ENCODE measurements around the gene EHD4.

Gene EHD4

DNA sequence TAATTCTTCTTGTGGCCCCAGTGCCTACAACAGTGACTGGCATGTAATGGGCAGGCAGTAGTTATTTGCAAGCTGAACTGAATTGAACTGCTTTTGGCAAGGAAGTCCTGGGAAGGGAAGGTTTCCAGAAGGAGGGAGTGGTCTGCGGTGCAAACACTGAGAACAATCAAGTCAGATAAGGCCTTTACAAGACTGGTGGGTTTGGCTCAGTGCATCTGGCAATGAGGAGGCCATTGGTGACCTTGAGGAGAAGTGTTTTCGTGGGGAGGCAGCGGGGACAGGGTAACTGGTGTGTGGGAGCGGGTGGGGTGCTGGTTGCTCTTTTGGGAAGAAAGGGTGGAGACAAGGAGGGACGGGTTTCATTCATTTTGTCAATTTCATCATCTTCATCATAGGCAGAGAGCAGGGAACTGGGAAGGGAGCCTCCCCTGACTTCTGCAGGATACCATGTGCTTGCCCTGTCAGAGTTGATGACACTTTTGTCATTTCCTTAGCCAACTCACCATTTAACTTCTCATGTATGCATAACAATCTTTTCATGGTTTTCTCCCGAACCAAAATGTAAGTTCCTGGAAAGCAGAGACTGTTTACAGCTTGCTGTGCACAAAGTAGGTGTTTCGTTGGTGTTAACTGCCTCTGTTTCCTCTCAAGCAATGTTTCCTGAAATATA, 8.4 kb upstream of the EHD4 start:
- DNase-seq (ENCODE audit: low read depth), result no peak

GRCh38 chr15:41979493-41980266, 7.3 kb upstream of the EHD4 start:
- no peak for DNase-seq (ENCODE audit: low read depth)

DNA sequence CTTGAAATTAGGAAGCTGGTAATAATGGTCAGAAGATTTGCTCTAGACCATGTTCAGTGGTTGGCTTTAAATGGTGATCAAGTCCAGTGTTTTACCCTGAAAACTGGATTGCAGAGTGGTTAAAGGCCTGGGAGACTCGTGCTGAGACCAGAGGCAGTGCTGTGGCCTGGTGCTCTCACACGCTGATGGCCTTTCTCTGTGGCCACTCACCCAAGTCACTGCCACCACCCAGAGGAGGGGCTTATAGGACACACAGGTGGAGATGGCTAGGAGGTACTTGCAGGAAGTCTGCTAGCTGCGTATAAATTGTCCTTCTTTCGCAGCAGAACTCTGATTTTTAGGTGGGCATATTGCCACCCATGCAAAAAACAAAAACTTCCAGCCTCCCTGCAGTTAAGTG, 6.2 kb upstream of the EHD4 start:
- DNase-seq (ENCODE audit: low read depth), result no peak

GRCh38 chr15:41977757-41978383, 5.5 kb upstream of the EHD4 start:
- DNase-seq (ENCODE audit: low read depth), result no peak

DNA sequence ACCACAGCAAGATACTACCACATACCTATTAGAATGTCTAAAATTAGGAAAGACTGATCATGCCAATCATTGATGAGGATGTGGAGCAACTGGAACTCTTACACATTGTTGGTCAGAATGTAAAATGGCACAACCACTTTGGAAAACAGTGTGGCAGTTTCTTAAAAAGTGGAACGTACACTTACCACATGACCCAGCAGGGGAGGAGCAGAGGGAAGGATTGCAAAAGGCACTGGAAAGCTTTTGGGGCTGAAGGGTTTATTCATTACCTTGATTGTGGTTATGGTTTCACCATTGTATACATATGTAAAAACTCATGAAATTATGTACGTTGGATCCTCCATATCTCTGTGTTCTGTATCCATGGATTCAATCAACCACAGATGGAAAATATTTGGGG, 3.3 kb upstream of the EHD4 start:
- no peak for DNase-seq (ENCODE audit: low read depth)

- DNase-seq (ENCODE audit: low read depth), result no peak
Observed at GRCh38 chr15:41974041-41974440, 1.7 kb upstream of the EHD4 start.

- DNase-seq (ENCODE audit: low read depth), result peak; percentile 44
Observed at GRCh38 chr15:41971895-41972252, 483 bp downstream of the EHD4 start.

DNA sequence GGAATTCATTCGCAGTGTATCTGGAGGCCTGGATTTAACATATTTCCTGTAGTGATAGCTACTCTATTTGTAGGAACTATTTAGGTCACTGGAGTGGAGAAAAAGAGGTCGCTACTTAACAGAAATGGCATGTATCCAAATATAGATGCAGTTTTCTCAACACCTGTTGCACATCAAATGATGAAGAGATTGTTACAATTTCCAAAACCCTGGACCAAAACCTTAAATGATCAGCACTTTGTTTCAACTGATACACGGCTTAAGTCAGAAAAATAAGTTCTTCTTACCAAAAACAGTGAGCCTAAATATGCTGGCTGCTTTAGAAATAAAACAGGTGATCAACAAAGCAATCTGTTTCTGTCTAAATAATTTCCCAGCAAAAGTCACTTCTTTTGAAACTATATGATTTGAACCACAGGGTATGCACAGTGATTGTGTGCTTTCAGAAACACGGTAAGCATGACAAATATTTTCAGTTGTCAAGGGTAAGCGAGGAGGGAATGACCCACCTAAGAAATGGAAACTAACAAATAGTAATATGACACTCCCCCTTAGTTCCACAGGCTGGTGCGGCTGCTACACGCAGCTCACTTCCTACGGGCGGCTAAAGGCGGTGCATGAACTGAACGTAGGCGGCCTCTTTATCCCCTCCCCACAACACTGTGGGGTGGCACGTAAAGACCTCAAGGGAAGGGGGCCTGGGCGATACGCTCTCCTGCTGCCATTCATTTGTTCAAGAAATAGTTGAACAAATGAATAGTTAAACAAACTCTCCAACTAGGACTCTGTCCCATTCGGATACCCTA, 1.1 kb downstream of the EHD4 start:
- DNase-seq (ENCODE audit: low read depth), result peak; percentile 64

DNA sequence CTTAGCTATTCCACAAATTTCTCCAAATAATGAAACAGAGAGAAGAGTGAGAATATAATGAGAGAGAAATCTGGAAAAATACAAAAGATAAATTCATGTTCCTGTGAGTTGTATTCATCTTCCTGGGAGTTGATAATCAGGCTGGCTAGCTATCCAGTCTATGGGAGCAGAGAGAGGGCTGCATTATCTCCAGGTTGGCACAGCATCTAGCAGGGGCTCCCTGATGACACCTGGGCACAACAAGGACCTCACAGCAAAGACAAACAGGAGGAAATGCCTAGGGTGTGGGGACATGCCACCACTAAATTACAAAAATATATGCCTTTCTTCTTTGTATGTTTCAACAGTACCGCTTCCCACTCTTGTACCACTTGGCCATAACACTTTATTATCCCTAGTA, 1.9 kb downstream of the EHD4 start:
- no peak for DNase-seq (ENCODE audit: low read depth)

DNA sequence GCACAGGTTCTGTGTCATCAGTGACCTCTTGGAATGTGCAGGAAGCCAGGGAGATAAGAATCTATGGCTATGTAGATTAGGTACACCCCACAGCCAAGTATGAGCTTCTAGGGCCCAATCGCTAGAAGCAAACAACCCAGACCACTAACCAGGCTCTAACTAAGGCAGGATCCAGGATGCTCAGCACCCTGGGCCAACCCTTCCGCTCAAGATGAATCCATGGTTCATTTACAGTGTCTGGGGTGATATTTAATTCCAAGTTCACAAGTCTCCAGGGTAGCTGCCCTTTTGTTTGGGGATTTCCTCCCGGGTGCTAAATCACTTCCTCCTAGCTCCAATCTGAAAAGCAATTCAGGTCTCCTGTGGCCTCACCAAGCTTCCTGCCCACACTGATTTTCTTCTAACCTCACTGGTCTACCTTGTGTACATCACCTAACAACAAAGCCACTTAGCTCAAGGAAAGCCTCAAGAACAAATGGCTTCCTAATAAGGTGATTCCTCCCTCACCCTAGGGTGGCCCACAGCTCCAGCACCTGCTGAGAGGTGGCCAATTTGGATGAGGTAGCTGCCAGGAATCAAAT, 2.4 kb downstream of the EHD4 start:
- no peak for DNase-seq (ENCODE audit: low read depth)

GRCh38 chr15:41968701-41969100, 3.7 kb downstream of the EHD4 start:
- no peak for DNase-seq (ENCODE audit: low read depth)

DNA sequence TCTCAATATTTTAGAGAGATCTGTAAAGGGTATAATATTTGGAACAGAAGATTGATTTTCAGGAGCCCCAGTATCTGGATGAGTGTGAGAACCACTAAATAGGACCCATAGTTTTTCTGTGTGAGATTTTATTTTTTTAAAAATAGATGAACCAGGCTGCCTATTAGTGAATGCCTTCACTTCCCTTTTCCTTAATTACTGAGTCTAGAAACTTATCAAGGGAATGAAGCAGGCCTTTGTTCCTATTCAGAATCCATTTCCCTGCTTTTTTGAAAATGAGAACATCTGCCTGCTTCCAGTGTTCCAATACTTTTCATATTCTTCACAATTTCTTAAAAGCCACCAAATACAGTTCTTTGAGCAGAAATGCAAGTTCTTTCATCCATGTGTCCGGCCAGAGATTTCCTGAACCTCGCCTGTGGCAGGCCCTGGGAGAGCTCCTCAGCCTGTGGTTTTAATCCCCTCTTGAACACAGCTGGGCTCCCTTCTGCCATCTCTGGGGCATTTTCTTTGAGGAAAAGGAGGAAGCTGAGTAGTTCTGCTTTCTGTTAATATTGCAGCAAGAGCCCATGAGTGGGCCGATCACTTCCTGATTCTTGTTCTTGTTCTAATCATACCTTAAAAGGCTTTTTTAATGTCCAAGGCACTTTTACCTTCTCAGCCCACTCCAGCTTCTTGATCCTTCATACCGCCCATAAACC, 4.7 kb downstream of the EHD4 start:
- no peak for DNase-seq (ENCODE audit: low read depth)

GRCh38 chr15:41966920-41967465, 5.4 kb downstream of the EHD4 start:
- DNase-seq (ENCODE audit: low read depth), result no peak

- DNase-seq (ENCODE audit: low read depth), result no peak
Observed at GRCh38 chr15:41966414-41966812, 5.9 kb downstream of the EHD4 start.

- DNase-seq (ENCODE audit: low read depth), result no peak
Observed at GRCh38 chr15:41965441-41966413, 6.6 kb downstream of the EHD4 start.

- no peak for DNase-seq (ENCODE audit: low read depth)
Observed at GRCh38 chr15:41961595-41962202, 10.7 kb downstream of the EHD4 start.

DNA sequence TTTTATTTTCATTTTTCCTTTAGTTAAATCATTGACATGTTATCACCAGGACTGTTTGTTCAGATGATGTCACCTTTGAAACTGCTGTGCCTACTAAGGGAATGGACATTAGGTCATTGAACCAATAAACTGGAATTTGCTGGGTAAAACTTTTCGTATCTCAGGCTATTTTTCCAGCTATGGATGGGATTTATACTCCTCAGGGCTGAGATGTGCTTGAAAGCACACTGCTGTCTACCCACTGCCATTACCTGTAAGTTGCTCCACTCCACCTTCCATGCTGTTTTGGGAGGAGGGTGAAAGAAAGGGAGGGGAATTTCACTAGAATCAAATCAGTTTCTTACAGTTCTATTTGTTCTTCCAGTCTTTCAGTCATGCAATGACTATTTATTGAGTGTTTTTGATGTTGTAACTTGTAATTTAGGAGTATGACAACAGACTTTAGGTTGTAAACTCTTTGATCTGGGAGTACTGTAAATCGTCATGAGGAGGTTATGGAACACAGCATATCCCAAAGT, 11.3 kb downstream of the EHD4 start:
- no peak for DNase-seq (ENCODE audit: low read depth)

GRCh38 chr15:41958002-41958420, 14.3 kb downstream of the EHD4 start:
- no peak for DNase-seq (ENCODE audit: low read depth)
